Measurements from ENCODE around the gene OR2Z1.

- no peak for TF ChIP-seq CTCF (IDR thresholded peaks at IDR 0.05; ENCODE audit: insufficient read depth, low read length)
- no peak for TF ChIP-seq GABPA (IDR thresholded peaks at IDR 0.05; ENCODE audit: low read depth)
- TF ChIP-seq POLR2AphosphoS5 (IDR thresholded peaks at IDR 0.05; ENCODE audit: low read depth) = no peak
- no peak for TF ChIP-seq REST (IDR thresholded peaks at IDR 0.05; ENCODE audit: insufficient replicate concordance, low read depth)
- no peak for TF ChIP-seq SPI1 (IDR thresholded peaks at IDR 0.05; ENCODE audit: borderline replicate concordance, low read depth)
These were observed 48.0 kb upstream of the OR2Z1 start for GRCh38 chr19:8673276-8673891.

All from HL-60 (cell line).